GM12878 (cell line): ENCODE measurements around the gene ATP7B. TPM values are rescaled to one million over a fixed set of nuclear protein-coding genes. Genes with fewer than 3 reads are reported as not detected.

Experiments
- ATAC-seq: fragments of 200-7000 bp; cut with Tn5 transposase; 3 replicates; pipeline ENCODE4 v1.9.1; 2020; ENCODE audit warnings: mild to moderate bottlenecking, moderate library complexity
- BruUV-seq: library from RNA; stranded (reverse); fragments of 400-500 nt; replicated peaks from 2 replicates; lab custom pipeline; 2021; lab: Mats Ljungman, UMichigan
- CTCF ChIA-PET: fragments of 300-600 bp; sonication (Branson Sonifier 250); formaldehyde crosslinking; extraction: SDS; loops from one replicate; lab custom pipeline; 2021; ENCODE audit warnings: inconsistent platforms; lab: Yijun Ruan, JAX
- POLR2A ChIA-PET: fragments of 350-600 bp; formaldehyde crosslinking; extraction: SDS; loops from one replicate; lab custom pipeline; 2021; ENCODE audit warnings: inconsistent platforms; lab: Charles Lee
- RAD21 ChIA-PET: fragments of 300-600 bp; sonication (Branson Sonifier 250); formaldehyde crosslinking; loops from one replicate; lab custom pipeline; 2023; ENCODE audit warnings: antibody characterized with exemption; ENCODE audit not compliant: unreplicated experiment; lab: Charles Lee
- SMC1A ChIA-PET: fragments of 300-600 bp; sonication (Branson Sonifier 250); formaldehyde crosslinking; loops from one replicate; lab custom pipeline; 2023; ENCODE audit not compliant: unreplicated experiment, uncharacterized antibody; lab: Charles Lee
- DNase-seq: peaks from one replicate; pipeline ENCODE4 v3.0.0-alpha.2; 2011; ENCODE audit warnings: low read depth, low spot score
- FAIRE-seq: peaks from 3 replicates; lab custom pipeline; 2011; peaks lifted over from hg19 to GRCh38; lab: Jason Lieb, UNC
- H2AFZ ChIP-seq: 2 replicates; pipeline ENCODE4 v1.6.0; 2011; ENCODE audit warnings: low read depth, low read length, control low read depth; ENCODE audit not compliant: control insufficient read depth
- H3K27ac ChIP-seq: 2 replicates; pipeline ENCODE4 v1.5.1; 2011; ENCODE audit warnings: control low read depth; ENCODE audit not compliant: control insufficient read depth, insufficient read depth
- H3K27me3 ChIP-seq, 2 experiments: replicated peaks in 1 of 2; 2 replicates each; pipeline versions ENCODE4 v1.6.0 to v1.6.1; 2011; ENCODE audit warnings: low read length in 1 of 2; ENCODE audit not compliant: control insufficient read depth in 2 of 2, insufficient read depth in 2 of 2
- H3K36me3 ChIP-seq, 2 experiments: 2 replicates each; pipeline ENCODE4 v1.5.1; 2011; ENCODE audit warnings: low read length in 1 of 2; ENCODE audit not compliant: control insufficient read depth in 2 of 2, insufficient read depth in 2 of 2
- H3K4me1 ChIP-seq: 2 replicates; pipeline ENCODE4 v1.6.1; 2011; ENCODE audit warnings: mild to moderate bottlenecking, low read length, moderate library complexity, mixed read lengths; ENCODE audit not compliant: control insufficient read depth, insufficient read depth
- H3K4me2 ChIP-seq: 2 replicates; pipeline ENCODE4 v1.6.0; 2011; ENCODE audit warnings: control low read depth; ENCODE audit not compliant: control insufficient read depth, insufficient read depth
- H3K4me3 ChIP-seq: fragments of 200-600 bp; sonication (generic); 2 replicates; pipeline ENCODE4 v1.5.1; 2016
- H3K79me2 ChIP-seq: 2 replicates; pipeline ENCODE4 v1.6.0; 2011; ENCODE audit warnings: low read length; ENCODE audit not compliant: control insufficient read depth, insufficient read depth
- H3K9ac ChIP-seq: 2 replicates; pipeline ENCODE4 v1.8.0; 2011; ENCODE audit warnings: low read length, control low read depth, mixed read lengths; ENCODE audit not compliant: control insufficient read depth, insufficient read depth
- H3K9me3 ChIP-seq: replicated peaks from 3 replicates; pipeline ENCODE4 v1.5.1; 2011; ENCODE audit warnings: mild to moderate bottlenecking, low read length; ENCODE audit not compliant: control insufficient read depth, insufficient read depth
- H4K20me1 ChIP-seq: 2 replicates; pipeline ENCODE4 v1.6.0; 2011; ENCODE audit not compliant: control insufficient read depth, insufficient read depth
- ATF2 ChIP-seq: IDR thresholded peaks from 2 replicates; pipeline ENCODE4 v1.6.1; 2012; ENCODE audit warnings: low read length, inconsistent platforms
- DPF2 ChIP-seq: fragments of 450-650 bp; IDR thresholded peaks from 2 replicates; pipeline ENCODE4 v1.6.1; 2017; ENCODE audit warnings: mild to moderate bottlenecking
- IKZF1 ChIP-seq: fragments of 450-650 bp; conservative IDR thresholded peaks from 2 replicates; pipeline ENCODE4 v1.6.1; 2017; ENCODE audit warnings: antibody characterized with exemption, mild to moderate bottlenecking
- IKZF2 ChIP-seq, 2 experiments: fragments of 450-650 bp; IDR thresholded peaks; 2 replicates each; pipeline ENCODE4 v1.6.1; 2017; ENCODE audit warnings: mild to moderate bottlenecking in 2 of 2, moderate library complexity in 2 of 2
- JUND ChIP-seq: IDR thresholded peaks from 2 replicates; pipeline ENCODE4 v1.6.1; 2012; ENCODE audit warnings: low read depth, mild to moderate bottlenecking, low read length, improper control_type of control experiment, moderate library complexity
- MAX ChIP-seq: IDR thresholded peaks from 2 replicates; pipeline ENCODE4 v1.6.1; 2012; ENCODE audit warnings: low read depth, low read length, improper control_type of control experiment
- POLR2A ChIP-seq: IDR thresholded peaks from 2 replicates; pipeline ENCODE4 v1.6.1; 2011; ENCODE audit warnings: low read depth, mild to moderate bottlenecking, low read length
- RELA ChIP-seq: fragments of 450-650 bp; IDR thresholded peaks from 2 replicates; pipeline ENCODE4 v1.8.0; 2014; ENCODE audit warnings: borderline replicate concordance; ENCODE audit not compliant: partially characterized antibody
- RELB ChIP-seq: fragments of 450-650 bp; IDR thresholded peaks from 2 replicates; pipeline ENCODE4 v1.6.1; 2017; ENCODE audit warnings: low read depth, mild to moderate bottlenecking, moderate library complexity
- SPI1 ChIP-seq: IDR thresholded peaks from 2 replicates; pipeline ENCODE4 v1.6.1; 2011; ENCODE audit warnings: low read depth, mild to moderate bottlenecking, low read length, moderate library complexity, borderline replicate concordance; ENCODE audit not compliant: insufficient read depth
- WGBS: methylation state at CpG from one replicate; pipeline ENCODE4 v1.1.6; 2016; ENCODE audit warnings: low lambda C conversion rate; ENCODE audit not compliant: insufficient replicate concordance, insufficient coverage; ENCODE audit errors: missing lambda C conversion rate; 5-methylcytosine and 5-hydroxymethylcytosine counted together
- in situ Hi-C: fragments of 300-500 bp; cut with MboI; formaldehyde crosslinking; loops from 9 replicates; pipeline ENCODE4 v1.14.3; 2018; ENCODE audit warnings: mixed read lengths
- intact Hi-C: fragments of 100-400 bp; cut with micrococcal nuclease; formaldehyde crosslinking; loops from one replicate; pipeline ENCODE4 v1.14.2; 2022; ENCODE audit not compliant: unreplicated experiment
- polyA plus RNA-seq, 11 experiments: library from polyadenylated mRNA; depleted of rRNA in 4 of 11; unstranded in 6 of 11; stranded (reverse) in 5 of 11; fragments of >200 nt; fragmentation: Nextera tagmentation in 4 of 11; fragmentation: Illumina TruSeq in 1 of 11; extraction: Ambion mirVana in 4 of 11; extraction: Trizol in 1 of 11; gene quantifications; 1 replicate in 1 of 11; 2 replicates in 10 of 11; pipeline versions ENCODE4 v1.2.1 to v1.2.3, GENCODE V29; 2011 to 2016; ENCODE audit warnings: inconsistent platforms in 2 of 11, missing spikeins in 2 of 11, low read depth in 1 of 11
- total RNA-seq, 4 experiments: library from RNA; depleted of rRNA in 3 of 4; stranded (reverse); fragments of >200 nt in 3 of 4; fragmentation: Illumina TruSeq in 1 of 4; extraction: Trizol in 1 of 4; gene quantifications; 2 replicates each; pipeline versions ENCODE4 v1.2.1 to v1.2.3, GENCODE V29; 2013 to 2021

The ATP7B gene
- total and polyA plus RNA-seq, 10 of the 15 experiments (the other 5 are each of a cell fraction or from before 2014, with no cell fraction given) = under 0.01 to 1.1 (median 0.06) TPM; not detected in 2

GRCh38 chr13:51945149-51945548 lies 66.1 kb downstream of the ATP7B start:
- no peak overlapping the region for H3K27ac ChIP-seq
- no peak overlapping the region for H2AFZ ChIP-seq
- no TSS peak for BruUV-seq
- ChIA-PET RAD21 (interaction anchor here (1.6 kb wide), 1 partner anchor 12 kb away, joined by 11 read pairs; no protein-coding TSS in a partner anchor), POLR2A (interaction anchor here (1.2 kb wide), 1 partner anchor 13 kb away, joined by 6 read pairs; no protein-coding TSS in a partner anchor), CTCF (no interaction called here), SMC1A (interaction anchor here (1.0 to 2.0 kb wide), 3 partner anchors 12 to 131 kb away, joined by 3 to 8 read pairs (median 4); no protein-coding TSS in a partner anchor)
- H3K36me3 ChIP-seq = no peaks in the 10 kb centered on the region
- DNase-seq (no peak), ATAC-seq (peak; percentile 90), FAIRE-seq (no peak)
- H3K4me3 ChIP-seq = no peak overlapping the region
- no peaks in the 10 kb centered on the region for H4K20me1 ChIP-seq
- no peaks in the 10 kb centered on the region for H3K79me2 ChIP-seq
- peak overlapping the region; percentile 31; the same call in 1 of the 2 replicates for H3K4me2 ChIP-seq
- intact Hi-C loops = no loop called here
- H3K27me3 ChIP-seq = no peaks in the 10 kb centered on the region; a peak in 1 of 4 replicates
- peaks cover 14% of the 10 kb centered on the region; the same call in 1 of the 2 replicates for H3K4me1 ChIP-seq
- in situ Hi-C loops = no loop called here
- WGBS = 18% methylated on average over 12 of the region's 12 CpGs
- no peaks in the 10 kb centered on the region for H3K9me3 ChIP-seq
- TF ChIP-seq RELB = 0 out of 2 replicates have a peak, but pooled peaks have one; percentile 29
- no peak for TF ChIP-seq ATF2
- peak; percentile 47 for TF ChIP-seq RELA
- peak; percentile 10 to 32; a peak in 1 of 4 replicates for TF ChIP-seq IKZF2 (IDR thresholded peaks at IDR 0.05)
- TF ChIP-seq POLR2A = no peak
- no peak for TF ChIP-seq JUND
- peak; percentile 51; the same call in 1 of the 2 replicates for TF ChIP-seq DPF2
- TF ChIP-seq SPI1 = peak; percentile 97
- TF ChIP-seq MAX = no peak
- 0 out of 2 replicates have a peak, but pooled peaks have one; percentile 18 for TF ChIP-seq IKZF1
- H3K9ac ChIP-seq = no peak overlapping the region
